Panc1 (cell line): ENCODE results near the gene SH3PXD2A.

Experiments
- POLR2AphosphoS5 ChIP-seq: IDR thresholded peaks from 2 replicates; pipeline ENCODE4 v1.6.1; 2012; ENCODE audit warnings: mild to moderate bottlenecking, low read depth, low read length, moderate library complexity
- SIN3A ChIP-seq: IDR thresholded peaks from 2 replicates; pipeline ENCODE4 v1.6.1; 2012; ENCODE audit warnings: low read depth, mild to moderate bottlenecking, low read length, moderate library complexity, borderline replicate concordance; ENCODE audit not compliant: insufficient read depth
- TCF7L2 ChIP-seq: IDR thresholded peaks from 2 replicates; pipeline ENCODE4 v1.6.1; 2011; ENCODE audit warnings: mild to moderate bottlenecking, low read depth, low read length, inconsistent platforms
- TF ChIP-seq, protein P1 (sequence below): fragments of 450-650 bp; IDR thresholded peaks from 2 replicates; pipeline ENCODE4 v1.5.1; 2017; ENCODE audit warnings: mild to moderate bottlenecking

DNA sequence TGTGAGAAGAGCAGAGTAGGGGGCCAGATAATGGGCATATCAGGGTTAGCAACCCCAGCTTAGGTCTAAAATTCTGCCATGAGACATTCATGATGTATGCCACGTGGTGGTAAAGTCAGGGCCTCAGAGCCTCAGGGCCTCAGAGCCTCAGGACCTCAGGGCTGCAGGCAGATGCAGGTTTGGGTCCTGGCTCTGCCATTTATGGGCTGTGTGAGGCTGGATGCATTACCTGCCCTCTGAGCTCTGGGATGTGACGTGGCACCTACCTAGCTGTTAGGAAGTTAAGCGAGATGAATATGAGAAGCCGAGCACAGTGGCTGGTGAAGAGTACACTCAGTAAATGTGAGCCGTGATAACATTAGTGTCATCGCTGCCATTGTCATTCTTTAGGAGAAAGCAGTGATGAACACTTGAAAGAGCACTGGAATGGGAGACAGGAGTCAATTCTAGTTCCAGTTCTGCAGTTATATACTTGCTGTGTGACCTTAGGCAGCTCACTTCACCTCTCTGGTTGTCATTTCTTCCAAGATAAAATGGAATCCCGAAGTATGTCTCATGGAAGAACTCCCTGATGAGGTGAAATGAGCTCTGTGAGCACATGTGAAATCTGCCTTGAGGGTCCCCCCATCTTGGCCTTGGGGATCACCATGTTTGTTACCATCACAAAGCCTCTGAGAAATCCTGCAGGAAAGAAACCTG is 127.2 kb downstream of the SH3PXD2A start:
- TF ChIP-seq SIN3A: no peak
- TF ChIP-seq, protein P1, sequence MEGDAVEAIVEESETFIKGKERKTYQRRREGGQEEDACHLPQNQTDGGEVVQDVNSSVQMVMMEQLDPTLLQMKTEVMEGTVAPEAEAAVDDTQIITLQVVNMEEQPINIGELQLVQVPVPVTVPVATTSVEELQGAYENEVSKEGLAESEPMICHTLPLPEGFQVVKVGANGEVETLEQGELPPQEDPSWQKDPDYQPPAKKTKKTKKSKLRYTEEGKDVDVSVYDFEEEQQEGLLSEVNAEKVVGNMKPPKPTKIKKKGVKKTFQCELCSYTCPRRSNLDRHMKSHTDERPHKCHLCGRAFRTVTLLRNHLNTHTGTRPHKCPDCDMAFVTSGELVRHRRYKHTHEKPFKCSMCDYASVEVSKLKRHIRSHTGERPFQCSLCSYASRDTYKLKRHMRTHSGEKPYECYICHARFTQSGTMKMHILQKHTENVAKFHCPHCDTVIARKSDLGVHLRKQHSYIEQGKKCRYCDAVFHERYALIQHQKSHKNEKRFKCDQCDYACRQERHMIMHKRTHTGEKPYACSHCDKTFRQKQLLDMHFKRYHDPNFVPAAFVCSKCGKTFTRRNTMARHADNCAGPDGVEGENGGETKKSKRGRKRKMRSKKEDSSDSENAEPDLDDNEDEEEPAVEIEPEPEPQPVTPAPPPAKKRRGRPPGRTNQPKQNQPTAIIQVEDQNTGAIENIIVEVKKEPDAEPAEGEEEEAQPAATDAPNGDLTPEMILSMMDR: no peak
- no peak for TF ChIP-seq TCF7L2
- no peak for TF ChIP-seq POLR2AphosphoS5
